PFSK-1 (cell line): ENCODE results near the gene H6PD.

Source experiments
- FOXP2 ChIP-seq: optimal IDR thresholded peaks from 2 replicates; pipeline ENCODE3; 2011; ENCODE audit warnings: borderline replicate concordance, control low read depth, inconsistent platforms; ENCODE audit not compliant: insufficient read depth; ENCODE audit errors: extremely low read length, extremely low read depth
- POLR2AphosphoS5 ChIP-seq: IDR thresholded peaks from 2 replicates; pipeline ENCODE4 v1.6.1; 2012; ENCODE audit warnings: low read depth, mild to moderate bottlenecking, control low read depth, low read length, moderate library complexity
- REST ChIP-seq, 2 experiments: IDR thresholded peaks; 2 replicates each; pipeline versions ENCODE4 v1.6.1 to v1.8.0; 2011 to 2012; ENCODE audit warnings: low read depth in 2 of 2, low read length in 2 of 2, control low read depth in 1 of 2, inconsistent platforms in 1 of 2, mild to moderate bottlenecking in 1 of 2, moderate library complexity in 1 of 2; ENCODE audit not compliant: insufficient read depth in 1 of 2
- SIN3A ChIP-seq: IDR thresholded peaks from 2 replicates; pipeline ENCODE4 v1.6.1; 2012; ENCODE audit warnings: mild to moderate bottlenecking, low read length, moderate library complexity, borderline replicate concordance; ENCODE audit not compliant: insufficient read depth
- TAF1 ChIP-seq: IDR thresholded peaks from 2 replicates; pipeline ENCODE4 v1.6.1; 2012; ENCODE audit warnings: low read length, control low read depth, borderline replicate concordance; ENCODE audit not compliant: insufficient read depth

GRCh38 chr1:9294910-9295636 is 60.5 kb downstream of the H6PD start:
- TF ChIP-seq POLR2AphosphoS5 (no peak), SIN3A (no peak), TAF1 (no peak), REST (IDR thresholded peaks at IDR 0.05; ENCODE audit: insufficient read depth in 1 of 2, low read depth in 2 of 2, low read length in 2 of 2) (no peak), FOXP2 (no peak)
